Measurements from ENCODE around the gene TNIK. TPM values are rescaled to one million over a fixed set of nuclear protein-coding genes. Genes with fewer than 3 reads are reported as not detected.
A peak's percentile ranks its signal among the peaks of the same experiment; 100 is the strongest.

TNIK gene
- total RNA-seq, 2 experiments from 2014 or later, result 32.1 to 39.2 TPM

DNA sequence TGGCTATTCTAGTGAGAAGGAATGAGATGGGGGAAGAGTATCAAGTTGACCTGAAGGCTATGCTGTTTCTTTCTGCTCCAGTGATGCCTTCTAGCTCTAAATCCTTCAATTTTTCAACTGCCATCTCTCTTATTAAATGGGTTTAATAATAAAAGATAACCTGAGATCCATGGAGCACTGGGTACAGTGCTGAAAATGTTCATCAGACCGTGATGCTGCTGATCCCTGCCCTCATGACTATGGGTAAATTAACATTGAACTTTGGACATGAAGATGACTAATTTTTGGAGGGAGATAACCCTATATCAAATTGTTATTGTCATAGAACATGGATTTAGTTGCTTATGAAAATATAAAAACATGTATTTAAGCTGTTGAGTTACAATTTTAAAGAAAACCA lies 406.0 kb downstream of the TNIK start:
- POLR2A ChIA-PET, result no interaction called here

DNA sequence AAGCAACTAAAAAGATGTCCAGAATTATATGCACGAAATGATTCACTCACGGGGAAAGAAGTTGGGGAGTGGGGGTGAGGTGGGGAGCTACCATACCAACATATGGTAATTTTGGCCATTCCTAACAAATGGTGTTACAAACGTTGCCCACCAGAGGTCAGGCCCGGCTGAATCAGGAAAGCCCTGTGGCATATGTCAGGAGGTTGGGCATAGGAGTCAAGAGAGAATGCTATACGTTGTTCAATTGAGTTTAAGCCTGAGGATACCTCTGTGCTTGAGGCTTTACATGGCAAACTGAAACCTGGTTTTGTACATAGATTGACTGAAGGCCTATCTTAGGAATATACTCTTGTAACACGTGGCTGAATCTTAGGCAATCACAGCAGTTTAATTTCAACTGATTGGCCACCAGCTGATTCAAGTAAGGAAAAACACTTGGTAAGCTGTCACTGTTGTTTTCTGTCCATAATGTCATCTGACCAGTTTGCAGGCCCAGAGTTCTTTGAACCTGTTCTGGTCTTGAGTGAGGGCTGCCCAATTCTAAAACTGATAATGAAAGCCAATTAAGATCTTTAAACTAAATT lies 410.3 kb downstream of the TNIK start:
- ATAC-seq (peak; percentile 83), DNase-seq (peak; percentile 64)
- H3K27ac Mint-ChIP-seq, result no peak overlapping the region
- no peaks in the 10 kb centered on the region for H3K36me3 Mint-ChIP-seq (ENCODE audit: low read depth)
- no peaks in the 10 kb centered on the region for H3K4me1 Mint-ChIP-seq (ENCODE audit: low read depth)
- no peaks in the 10 kb centered on the region for H3K9me3 Mint-ChIP-seq (ENCODE audit: insufficient read depth)
- peaks cover 15% of the 10 kb centered on the region for H3K27me3 Mint-ChIP-seq (ENCODE audit: low read depth)
- ChIA-PET CTCF (interaction anchor here (0.6 to 4.5 kb wide), 11 partner anchors 23 to 722 kb away, joined by 3 to 43 read pairs (median 3); partner anchors contain the start of gene SLC2A2), POLR2A (interaction anchor here (0.8 kb wide), 1 partner anchor 427 kb away, joined by 3 read pairs; no protein-coding TSS in a partner anchor)
- no peak overlapping the region for H3K4me3 Mint-ChIP-seq

More for the DNA sequence above, 406.0 kb downstream of the TNIK start:
- no peak for ATAC-seq
- Mint-ChIP-seq H3K9me3 (ENCODE audit: insufficient read depth) (no peaks in the 10 kb centered on the region), H3K27me3 (ENCODE audit: low read depth) (peaks cover 13% of the 10 kb centered on the region), H3K4me1 (ENCODE audit: low read depth) (no peaks in the 10 kb centered on the region), H3K27ac (no peak overlapping the region), H3K36me3 (ENCODE audit: low read depth) (no peaks in the 10 kb centered on the region), H3K4me3 (no peak overlapping the region)
- DNase-seq, result no peak
- CTCF ChIA-PET, result interaction anchor here (1.2 kb wide), 1 partner anchor 718 kb away, joined by 5 read pairs; no protein-coding TSS in a partner anchor

DNA sequence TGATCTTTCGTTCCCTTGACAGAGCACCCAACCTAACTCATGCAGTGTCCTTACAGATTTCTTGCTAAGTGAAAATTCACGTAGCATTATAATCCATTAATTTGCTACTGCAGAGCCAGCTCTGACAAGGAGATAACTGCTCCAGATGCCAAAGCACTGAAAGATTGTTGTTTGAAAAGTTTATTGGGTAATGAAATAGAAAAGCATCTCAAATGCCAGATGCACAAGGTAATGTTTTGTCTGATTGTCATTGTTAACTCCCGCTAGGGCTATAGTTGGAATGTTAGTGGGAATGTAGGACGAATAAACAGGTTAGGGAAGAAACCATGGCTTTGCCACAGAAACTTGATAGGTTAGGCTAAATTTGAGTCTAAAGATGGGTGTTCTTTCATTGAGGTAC lies 413.4 kb downstream of the TNIK start:
- CTCF ChIA-PET, result no interaction called here
- Mint-ChIP-seq H3K36me3 (ENCODE audit: low read depth) (no peaks in the 10 kb centered on the region), H3K4me1 (ENCODE audit: low read depth) (no peaks in the 10 kb centered on the region), H3K4me3 (no peak overlapping the region), H3K9me3 (ENCODE audit: insufficient read depth) (no peaks in the 10 kb centered on the region), H3K27ac (no peak overlapping the region), H3K27me3 (ENCODE audit: low read depth) (peaks cover 17% of the 10 kb centered on the region)
- no peak for DNase-seq
- no peak for ATAC-seq
- POLR2A ChIA-PET, result no interaction called here

DNA sequence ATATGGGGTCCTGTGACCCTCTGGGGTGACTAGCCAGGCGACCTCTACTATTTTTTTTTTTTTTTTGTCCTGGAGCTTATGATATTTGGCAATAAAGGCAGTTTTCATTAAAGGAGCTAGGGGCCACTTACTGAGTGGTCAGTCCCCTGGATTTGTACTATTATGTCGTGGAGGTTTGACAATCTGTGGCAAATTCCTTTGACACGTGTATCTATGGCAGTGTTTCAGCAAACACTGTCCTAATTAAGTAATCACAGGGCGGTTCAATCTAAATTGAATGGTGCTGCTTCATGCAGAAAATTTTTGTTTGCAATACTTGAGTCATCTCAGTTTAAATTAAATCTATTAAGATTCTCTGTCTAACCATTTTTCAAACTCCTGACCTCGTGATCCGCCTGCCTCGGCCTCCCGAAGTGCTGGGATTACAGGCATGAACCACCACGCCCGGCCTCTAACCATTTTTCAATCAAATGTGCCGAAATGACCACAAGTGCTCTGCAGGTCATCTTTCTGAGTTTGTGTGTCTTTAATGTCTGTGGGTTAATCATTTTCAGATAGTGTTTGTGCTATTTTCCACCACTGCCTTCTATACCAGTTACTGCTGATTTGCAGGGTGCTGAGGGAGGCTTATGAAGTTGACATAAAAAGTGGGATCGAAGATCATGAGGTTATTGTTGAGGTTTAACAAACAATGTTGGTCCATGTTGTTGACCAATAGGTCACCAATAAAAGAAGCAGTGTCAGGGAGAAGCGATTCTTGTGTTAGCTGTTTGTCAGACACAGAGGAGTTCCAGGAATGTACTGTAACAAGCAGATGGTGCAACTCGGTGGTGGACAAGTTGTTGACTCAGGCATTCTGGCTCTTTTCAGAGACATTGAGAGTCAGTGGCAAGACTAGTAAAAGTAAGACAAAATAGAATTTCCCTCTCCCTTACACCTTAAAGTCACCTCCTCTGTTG lies 415.1 kb downstream of the TNIK start:
- no peak overlapping the region for H3K4me3 Mint-ChIP-seq
- CTCF ChIA-PET, result interaction anchor here (0.9 kb wide), 1 partner anchor 727 kb away, joined by 3 read pairs; no protein-coding TSS in a partner anchor
- no peaks in the 10 kb centered on the region for H3K4me1 Mint-ChIP-seq (ENCODE audit: low read depth)
- POLR2A ChIA-PET, result no interaction called here
- no peaks in the 10 kb centered on the region for H3K9me3 Mint-ChIP-seq (ENCODE audit: insufficient read depth)
- no peak for ATAC-seq
- no peak overlapping the region for H3K27ac Mint-ChIP-seq
- no peaks in the 10 kb centered on the region for H3K36me3 Mint-ChIP-seq (ENCODE audit: low read depth)
- H3K27me3 Mint-ChIP-seq (ENCODE audit: low read depth), result peaks cover 15% of the 10 kb centered on the region
- DNase-seq, result no peak

DNA sequence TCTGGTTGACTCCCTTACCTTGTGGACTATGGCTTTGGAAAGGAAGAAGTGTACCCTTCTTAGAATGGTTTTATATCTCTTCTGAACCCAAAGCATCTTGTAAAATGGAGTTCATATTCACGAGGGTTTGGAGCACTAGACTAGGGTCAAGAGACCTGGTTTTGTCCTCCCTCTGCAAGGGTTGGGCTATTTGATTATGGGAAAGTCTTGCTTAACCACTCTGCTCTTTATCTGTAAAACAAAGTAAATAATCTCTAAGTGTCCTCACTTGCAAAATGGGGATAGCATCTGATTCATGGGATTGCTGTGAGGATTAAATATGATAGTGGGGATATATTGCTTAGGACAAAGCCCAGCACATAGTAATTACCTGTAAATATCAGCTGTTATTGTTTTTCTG lies 415.8 kb downstream of the TNIK start:
- Mint-ChIP-seq H3K9me3 (ENCODE audit: insufficient read depth) (no peaks in the 10 kb centered on the region), H3K36me3 (ENCODE audit: low read depth) (no peaks in the 10 kb centered on the region), H3K4me3 (no peak overlapping the region), H3K27me3 (ENCODE audit: low read depth) (peaks cover 16% of the 10 kb centered on the region), H3K4me1 (ENCODE audit: low read depth) (no peaks in the 10 kb centered on the region), H3K27ac (no peak overlapping the region)
- no peak for DNase-seq
- POLR2A ChIA-PET, result no interaction called here
- ATAC-seq, result no peak
- CTCF ChIA-PET, result interaction anchor here (0.9 kb wide), 1 partner anchor 728 kb away, joined by 3 read pairs; no protein-coding TSS in a partner anchor

DNA sequence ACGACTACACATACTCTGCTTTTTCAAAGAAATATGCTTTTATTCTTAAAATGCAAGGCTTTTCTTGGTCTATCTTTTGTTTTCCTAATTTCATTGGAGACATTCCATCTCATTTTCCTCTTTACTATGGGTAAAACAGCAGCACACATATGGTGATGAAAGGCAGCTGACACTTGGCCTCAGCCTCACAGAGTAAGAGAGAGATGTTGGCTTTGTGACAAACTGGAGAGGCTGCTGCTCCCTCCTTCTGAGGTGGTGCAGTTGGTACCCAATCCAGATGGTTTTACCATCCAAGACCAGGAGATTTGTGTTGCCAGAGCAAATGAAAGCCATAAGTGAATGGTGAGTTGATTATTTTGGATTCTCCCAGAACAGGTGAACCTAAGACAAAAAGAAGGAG lies 420.5 kb downstream of the TNIK start:
- Mint-ChIP-seq H3K27me3 (ENCODE audit: low read depth) (peaks cover 36% of the 10 kb centered on the region), H3K27ac (no peak overlapping the region)

DNA sequence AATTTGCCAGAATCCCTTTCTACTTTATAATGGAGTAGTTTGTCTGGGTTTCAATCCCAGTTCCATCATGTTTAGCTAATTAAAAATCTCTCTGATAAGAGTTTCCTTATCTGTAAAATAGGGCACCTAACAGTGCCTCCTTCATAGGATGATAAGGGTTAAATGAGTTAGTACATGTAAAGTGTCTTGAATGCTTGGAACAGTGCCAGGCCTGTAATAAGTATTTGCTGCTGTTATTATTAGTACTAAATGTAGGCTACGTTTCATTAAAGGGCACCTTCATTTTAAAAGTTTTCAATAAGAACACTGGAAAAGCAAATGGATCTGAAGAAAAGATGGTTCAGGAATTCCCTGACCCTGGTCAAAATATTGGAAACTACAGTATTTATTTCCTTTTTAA lies 421.9 kb downstream of the TNIK start:
- ATAC-seq (no peak), DNase-seq (no peak)
- no peaks in the 10 kb centered on the region for H3K4me1 Mint-ChIP-seq (ENCODE audit: low read depth)
- H3K4me3 Mint-ChIP-seq, result no peak overlapping the region
- no peaks in the 10 kb centered on the region for H3K36me3 Mint-ChIP-seq (ENCODE audit: low read depth)
- no peaks in the 10 kb centered on the region for H3K9me3 Mint-ChIP-seq (ENCODE audit: insufficient read depth)
- ChIA-PET CTCF (no interaction called here), POLR2A (no interaction called here)
- peaks cover 42% of the 10 kb centered on the region for H3K27me3 Mint-ChIP-seq (ENCODE audit: low read depth)
- no peak overlapping the region for H3K27ac Mint-ChIP-seq

More for the DNA sequence above, 420.5 kb downstream of the TNIK start:
- no peak overlapping the region for H3K4me3 Mint-ChIP-seq
- ChIA-PET POLR2A (no interaction called here), CTCF (interaction anchor here (0.7 kb wide), 1 partner anchor 789 kb away, joined by 3 read pairs; no protein-coding TSS in a partner anchor)
- no peak for DNase-seq
- H3K36me3 Mint-ChIP-seq (ENCODE audit: low read depth), result no peaks in the 10 kb centered on the region
- ATAC-seq, result no peak
- no peaks in the 10 kb centered on the region for H3K4me1 Mint-ChIP-seq (ENCODE audit: low read depth)
- H3K9me3 Mint-ChIP-seq (ENCODE audit: insufficient read depth), result no peaks in the 10 kb centered on the region

DNA sequence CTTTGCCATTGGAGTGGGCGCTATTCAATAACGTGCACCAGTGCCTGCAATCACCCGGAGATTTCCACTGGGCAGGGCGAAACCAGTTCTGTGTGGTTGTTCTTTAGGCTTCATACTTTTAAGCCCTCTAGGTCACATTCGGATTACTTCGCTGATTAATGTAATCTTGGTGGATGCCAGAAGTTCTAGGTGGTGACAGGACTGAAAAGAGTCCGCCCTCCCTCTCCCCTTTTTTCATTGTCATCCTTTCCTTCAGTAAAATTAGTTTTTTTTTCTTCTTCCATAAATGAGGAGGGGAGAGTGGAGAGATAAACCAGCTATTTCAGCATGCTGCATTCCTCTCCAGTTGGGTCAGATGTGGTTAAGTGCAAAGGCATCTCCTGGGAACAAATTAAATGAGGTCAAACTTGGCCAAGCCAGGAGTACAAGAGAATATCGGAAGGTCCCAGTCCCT lies 431.4 kb downstream of the TNIK start:
- DNase-seq (no peak), ATAC-seq (no peak)
- H3K27ac Mint-ChIP-seq, result no peak overlapping the region
- no peaks in the 10 kb centered on the region for H3K9me3 Mint-ChIP-seq (ENCODE audit: insufficient read depth)
- peaks cover 2% of the 10 kb centered on the region for H3K4me1 Mint-ChIP-seq (ENCODE audit: low read depth)
- ChIA-PET CTCF (no interaction called here), POLR2A (no interaction called here)
- H3K27me3 Mint-ChIP-seq (ENCODE audit: low read depth), result peaks cover 17% of the 10 kb centered on the region
- no peak overlapping the region for H3K4me3 Mint-ChIP-seq
- H3K36me3 Mint-ChIP-seq (ENCODE audit: low read depth), result no peaks in the 10 kb centered on the region

DNA sequence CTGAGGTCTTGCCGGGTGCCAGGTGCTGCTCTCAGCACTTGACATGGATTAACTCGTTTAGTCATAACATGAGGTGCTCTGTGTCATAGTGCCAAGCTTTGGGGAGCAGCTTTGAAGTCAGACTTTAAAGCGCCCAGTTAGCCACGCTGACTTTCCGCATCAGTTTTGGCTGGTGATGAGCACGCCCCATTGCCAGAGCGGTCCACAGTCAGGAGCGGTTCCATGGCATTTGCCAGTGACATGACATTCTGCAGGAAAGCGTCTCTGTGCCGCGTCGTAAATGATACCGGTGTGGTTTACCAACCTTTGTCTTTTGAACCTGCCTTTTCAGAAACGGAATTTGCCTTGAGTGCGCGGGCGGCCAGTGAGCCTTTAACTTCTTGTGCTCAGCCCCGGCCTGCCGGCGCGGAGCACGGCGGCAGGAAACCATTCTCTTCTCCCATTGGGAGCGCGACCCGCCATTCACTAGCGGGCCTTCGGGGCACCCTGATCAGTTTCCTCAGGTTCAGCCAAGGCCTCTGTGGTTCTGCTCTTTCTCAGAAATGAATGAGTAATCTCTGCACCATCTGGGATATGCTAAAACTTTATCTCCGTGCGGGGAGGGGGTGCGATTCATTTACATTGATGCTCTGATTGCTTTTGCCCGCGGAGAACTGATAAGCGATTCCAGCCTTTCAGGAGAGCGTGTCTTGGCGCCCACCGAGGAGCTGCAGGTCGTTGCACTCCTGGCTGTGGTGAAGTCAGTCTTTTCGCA lies 432.0 kb downstream of the TNIK start:
- Mint-ChIP-seq H3K27me3 (ENCODE audit: low read depth) (peaks cover 21% of the 10 kb centered on the region), H3K4me3 (no peak overlapping the region), H3K36me3 (ENCODE audit: low read depth) (no peaks in the 10 kb centered on the region), H3K4me1 (ENCODE audit: low read depth) (peaks cover 2% of the 10 kb centered on the region), H3K27ac (peak overlapping the region; percentile 1), H3K9me3 (ENCODE audit: insufficient read depth) (no peaks in the 10 kb centered on the region)
- CTCF ChIA-PET, result no interaction called here
- DNase-seq (peak; percentile 65), ATAC-seq (peak; percentile 92)
- POLR2A ChIA-PET, result no interaction called here

DNA sequence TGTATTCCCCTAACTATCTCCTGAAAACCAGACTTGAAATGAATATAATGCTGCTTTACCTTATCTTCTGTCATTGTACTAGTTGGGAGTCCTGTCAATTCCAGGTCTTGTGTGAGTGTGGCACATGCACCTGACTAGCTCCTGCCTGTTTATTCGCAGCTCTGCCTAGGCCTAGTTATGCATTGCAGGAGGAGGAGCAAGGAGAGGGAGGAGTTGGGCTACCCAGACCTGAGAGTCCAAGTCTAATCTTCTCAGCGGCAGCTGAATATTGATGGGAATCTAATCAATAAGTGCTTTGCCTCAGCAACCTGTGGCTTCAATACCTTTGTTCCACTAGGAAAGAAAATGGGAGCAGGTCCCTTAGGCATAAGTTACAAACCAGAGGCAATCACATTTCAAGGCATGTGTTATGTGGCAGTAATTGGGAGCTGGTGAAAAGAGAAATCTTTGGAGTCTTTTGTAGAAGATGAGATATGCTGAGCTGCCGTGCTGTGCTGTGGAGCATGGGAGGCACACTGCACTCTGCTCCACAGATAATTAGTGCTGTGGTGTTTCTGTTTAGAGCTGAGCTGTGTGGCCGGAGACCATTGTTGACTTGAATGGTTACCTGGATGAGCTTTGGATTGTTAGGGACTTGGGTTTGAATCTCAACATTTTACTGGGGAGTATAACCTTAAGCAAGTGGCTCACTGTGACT lies 433.5 kb downstream of the TNIK start, which contains the start of gene SLC2A2:
SLC2A2 (minus strand) TSS at position 124 of the 697 bp plus-strand sequence; CDS start at position 74, 50 bp downstream.
- H3K4me3 Mint-ChIP-seq, result no peak within 1 kb of the TSS
- CTCF ChIA-PET, result interaction anchor here (1.1 kb wide), 1 partner anchor 23 kb away, joined by 3 read pairs; no protein-coding TSS in a partner anchor

DNA sequence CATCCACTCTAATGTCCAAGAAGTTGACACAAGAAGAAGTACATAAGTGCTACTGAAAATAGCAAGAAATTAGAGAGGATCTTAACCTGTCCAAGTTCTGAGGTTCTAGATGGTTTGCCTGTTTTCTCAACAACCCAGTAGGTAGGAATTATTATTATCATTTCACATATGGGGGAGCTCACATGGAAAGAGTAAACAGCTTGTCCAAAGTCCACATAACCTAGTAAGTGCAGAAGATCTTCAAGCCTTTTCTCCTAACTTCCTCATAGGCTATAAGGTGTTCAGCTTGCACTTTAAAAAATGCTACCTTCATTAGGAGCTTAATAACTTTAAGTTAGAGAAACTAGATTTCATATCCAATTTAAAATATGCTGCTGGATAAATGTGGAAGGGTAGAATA lies 436.6 kb downstream of the TNIK start:
- Mint-ChIP-seq H3K27ac (no peak overlapping the region), H3K27me3 (ENCODE audit: low read depth) (peaks cover 27% of the 10 kb centered on the region), H3K36me3 (ENCODE audit: low read depth) (no peaks in the 10 kb centered on the region), H3K9me3 (ENCODE audit: insufficient read depth) (no peaks in the 10 kb centered on the region), H3K4me1 (ENCODE audit: low read depth) (peaks cover 2% of the 10 kb centered on the region), H3K4me3 (no peak overlapping the region)
- ATAC-seq (no peak), DNase-seq (no peak)
- CTCF ChIA-PET, result interaction anchor here (0.9 kb wide), 1 partner anchor 9 kb away, joined by 4 read pairs; no protein-coding TSS in a partner anchor
- POLR2A ChIA-PET, result no interaction called here

More for the DNA sequence above, 433.5 kb downstream of the TNIK start, which contains the start of gene SLC2A2:
- ATAC-seq, result no peak
- Mint-ChIP-seq H3K4me1 (ENCODE audit: low read depth) (peaks cover 2% of the 10 kb centered on the region), H3K27me3 (ENCODE audit: low read depth) (peaks cover 25% of the 10 kb centered on the region), H3K27ac (no peak within 1 kb of the TSS), H3K36me3 (ENCODE audit: low read depth) (no peaks in the 10 kb centered on the region), H3K9me3 (ENCODE audit: insufficient read depth) (no peaks in the 10 kb centered on the region)
- POLR2A ChIA-PET, result no interaction called here
- no peak for DNase-seq
